ENCODE measurements around the gene AFAP1.

The AFAP1 gene

GRCh38 chr4:7941111-7941964 lies 1.7 kb upstream of the AFAP1 start:
- Histone ChIP-seq H3K27me3 (ENCODE audit: control insufficient read depth, insufficient read depth, low read length) (no peaks in the 10 kb centered on the region), H3K9ac (ENCODE audit: low read depth, low read length) (no peak overlapping the region), H3K9me3 (ENCODE audit: control insufficient read depth, insufficient read depth, low read length) (no peaks in the 10 kb centered on the region), H3K4me3 (ENCODE audit: low read depth, low read length) (no peak overlapping the region), H3K36me3 (ENCODE audit: control insufficient read depth, insufficient read depth, low read length) (no peaks in the 10 kb centered on the region), H3K4me1 (ENCODE audit: control insufficient read depth, insufficient read depth, low read length) (no peaks in the 10 kb centered on the region)

GRCh38 chr4:7938609-7939376 lies 868 bp downstream of the AFAP1 start:
- Histone ChIP-seq H3K36me3 (ENCODE audit: control insufficient read depth, insufficient read depth, low read length) (no peaks in the 10 kb centered on the region), H3K9me3 (ENCODE audit: control insufficient read depth, insufficient read depth, low read length) (no peaks in the 10 kb centered on the region), H3K4me1 (ENCODE audit: control insufficient read depth, insufficient read depth, low read length) (no peaks in the 10 kb centered on the region), H3K27me3 (ENCODE audit: control insufficient read depth, insufficient read depth, low read length) (no peaks in the 10 kb centered on the region), H3K4me3 (ENCODE audit: low read depth, low read length) (peak overlapping the region; percentile 59), H3K9ac (ENCODE audit: low read depth, low read length) (no peak overlapping the region)

GRCh38 chr4:7938266-7938608 lies 1.4 kb downstream of the AFAP1 start:
- H3K36me3 ChIP-seq (ENCODE audit: control insufficient read depth, insufficient read depth, low read length) = no peaks in the 10 kb centered on the region
- no peaks in the 10 kb centered on the region for H3K9me3 ChIP-seq (ENCODE audit: control insufficient read depth, insufficient read depth, low read length)
- H3K27me3 ChIP-seq (ENCODE audit: control insufficient read depth, insufficient read depth, low read length) = no peaks in the 10 kb centered on the region
- H3K9ac ChIP-seq (ENCODE audit: low read depth, low read length) = no peak overlapping the region
- H3K4me1 ChIP-seq (ENCODE audit: control insufficient read depth, insufficient read depth, low read length) = no peaks in the 10 kb centered on the region
- H3K4me3 ChIP-seq (ENCODE audit: low read depth, low read length) = peak overlapping the region; percentile 59

- H3K36me3 ChIP-seq (ENCODE audit: control insufficient read depth, insufficient read depth, low read length) = no peaks in the 10 kb centered on the region
- no peaks in the 10 kb centered on the region for H3K4me1 ChIP-seq (ENCODE audit: control insufficient read depth, insufficient read depth, low read length)
- H3K4me3 ChIP-seq (ENCODE audit: low read depth, low read length) = no peak overlapping the region
- H3K9ac ChIP-seq (ENCODE audit: low read depth, low read length) = no peak overlapping the region
- H3K9me3 ChIP-seq (ENCODE audit: control insufficient read depth, insufficient read depth, low read length) = no peaks in the 10 kb centered on the region
- no peaks in the 10 kb centered on the region for H3K27me3 ChIP-seq (ENCODE audit: control insufficient read depth, insufficient read depth, low read length)
Measured at GRCh38 chr4:7937006-7937405, 2.7 kb downstream of the AFAP1 start.

- no peak overlapping the region for H3K9ac ChIP-seq (ENCODE audit: low read depth, low read length)
- H3K9me3 ChIP-seq (ENCODE audit: control insufficient read depth, insufficient read depth, low read length) = no peaks in the 10 kb centered on the region
- no peaks in the 10 kb centered on the region for H3K36me3 ChIP-seq (ENCODE audit: control insufficient read depth, insufficient read depth, low read length)
- H3K4me1 ChIP-seq (ENCODE audit: control insufficient read depth, insufficient read depth, low read length) = peaks cover 6% of the 10 kb centered on the region
- no peak overlapping the region for H3K4me3 ChIP-seq (ENCODE audit: low read depth, low read length)
- H3K27me3 ChIP-seq (ENCODE audit: control insufficient read depth, insufficient read depth, low read length) = no peaks in the 10 kb centered on the region
Measured at GRCh38 chr4:7933651-7934510, 5.8 kb downstream of the AFAP1 start.

- Histone ChIP-seq H3K27me3 (ENCODE audit: control insufficient read depth, insufficient read depth, low read length) (no peaks in the 10 kb centered on the region), H3K4me3 (ENCODE audit: low read depth, low read length) (no peak overlapping the region), H3K9me3 (ENCODE audit: control insufficient read depth, insufficient read depth, low read length) (no peaks in the 10 kb centered on the region)
Measured at GRCh38 chr4:7932287-7932686, 7.4 kb downstream of the AFAP1 start.

GRCh38 chr4:7929118-7929951 lies 10.3 kb downstream of the AFAP1 start:
- Histone ChIP-seq H3K4me3 (ENCODE audit: low read depth, low read length) (no peak overlapping the region), H3K4me1 (ENCODE audit: control insufficient read depth, insufficient read depth, low read length) (peaks cover 6% of the 10 kb centered on the region), H3K36me3 (ENCODE audit: control insufficient read depth, insufficient read depth, low read length) (no peaks in the 10 kb centered on the region), H3K9ac (ENCODE audit: low read depth, low read length) (peak overlapping the region; percentile 0), H3K9me3 (ENCODE audit: control insufficient read depth, insufficient read depth, low read length) (no peaks in the 10 kb centered on the region), H3K27me3 (ENCODE audit: control insufficient read depth, insufficient read depth, low read length) (no peaks in the 10 kb centered on the region)

More at GRCh38 chr4:7932287-7932686, 7.4 kb downstream of the AFAP1 start:
- Histone ChIP-seq H3K36me3 (ENCODE audit: control insufficient read depth, insufficient read depth, low read length) (no peaks in the 10 kb centered on the region), H3K9ac (ENCODE audit: low read depth, low read length) (no peak overlapping the region), H3K4me1 (ENCODE audit: control insufficient read depth, insufficient read depth, low read length) (peaks cover 6% of the 10 kb centered on the region)

- Histone ChIP-seq H3K9ac (ENCODE audit: low read depth, low read length) (peak overlapping the region; percentile 0), H3K27me3 (ENCODE audit: control insufficient read depth, insufficient read depth, low read length) (no peaks in the 10 kb centered on the region)
Measured at GRCh38 chr4:7928711-7929110, 10.9 kb downstream of the AFAP1 start.

GRCh38 chr4:7926822-7927221 lies 12.8 kb downstream of the AFAP1 start:
- no peaks in the 10 kb centered on the region for H3K9me3 ChIP-seq (ENCODE audit: control insufficient read depth, insufficient read depth, low read length)
- no peak overlapping the region for H3K4me3 ChIP-seq (ENCODE audit: low read depth, low read length)
- no peak overlapping the region for H3K9ac ChIP-seq (ENCODE audit: low read depth, low read length)
- H3K36me3 ChIP-seq (ENCODE audit: control insufficient read depth, insufficient read depth, low read length) = no peaks in the 10 kb centered on the region
- H3K27me3 ChIP-seq (ENCODE audit: control insufficient read depth, insufficient read depth, low read length) = no peaks in the 10 kb centered on the region
- H3K4me1 ChIP-seq (ENCODE audit: control insufficient read depth, insufficient read depth, low read length) = peaks cover 6% of the 10 kb centered on the region

More at GRCh38 chr4:7928711-7929110, 10.9 kb downstream of the AFAP1 start:
- H3K4me3 ChIP-seq (ENCODE audit: low read depth, low read length) = no peak overlapping the region
- no peaks in the 10 kb centered on the region for H3K9me3 ChIP-seq (ENCODE audit: control insufficient read depth, insufficient read depth, low read length)
- H3K36me3 ChIP-seq (ENCODE audit: control insufficient read depth, insufficient read depth, low read length) = no peaks in the 10 kb centered on the region
- peaks cover 6% of the 10 kb centered on the region for H3K4me1 ChIP-seq (ENCODE audit: control insufficient read depth, insufficient read depth, low read length)

GRCh38 chr4:7924570-7924969 lies 15.1 kb downstream of the AFAP1 start:
- Histone ChIP-seq H3K9me3 (ENCODE audit: control insufficient read depth, insufficient read depth, low read length) (no peaks in the 10 kb centered on the region), H3K4me3 (ENCODE audit: low read depth, low read length) (no peak overlapping the region), H3K4me1 (ENCODE audit: control insufficient read depth, insufficient read depth, low read length) (peaks cover 2% of the 10 kb centered on the region), H3K9ac (ENCODE audit: low read depth, low read length) (no peak overlapping the region), H3K27me3 (ENCODE audit: control insufficient read depth, insufficient read depth, low read length) (no peaks in the 10 kb centered on the region), H3K36me3 (ENCODE audit: control insufficient read depth, insufficient read depth, low read length) (no peaks in the 10 kb centered on the region)

- no peaks in the 10 kb centered on the region for H3K27me3 ChIP-seq (ENCODE audit: control insufficient read depth, insufficient read depth, low read length)
- H3K36me3 ChIP-seq (ENCODE audit: control insufficient read depth, insufficient read depth, low read length) = no peaks in the 10 kb centered on the region
- H3K9ac ChIP-seq (ENCODE audit: low read depth, low read length) = no peak overlapping the region
- H3K4me3 ChIP-seq (ENCODE audit: low read depth, low read length) = no peak overlapping the region
- peaks cover 2% of the 10 kb centered on the region for H3K4me1 ChIP-seq (ENCODE audit: control insufficient read depth, insufficient read depth, low read length)
- no peaks in the 10 kb centered on the region for H3K9me3 ChIP-seq (ENCODE audit: control insufficient read depth, insufficient read depth, low read length)
Measured at GRCh38 chr4:7924163-7924562, 15.5 kb downstream of the AFAP1 start.
